HepG2 (cell line): ENCODE results near the gene ITCH. TPM values are rescaled to one million over a fixed set of nuclear protein-coding genes. Genes with fewer than 3 reads are reported as not detected.

Source experiments
- ATAC-seq: fragments of 200-7000 bp; cut with Tn5 transposase; 3 replicates; pipeline ENCODE4 v1.9.1; 2020; ENCODE audit warnings: mild to moderate bottlenecking, moderate library complexity
- BruUV-seq: library from RNA; stranded (reverse); fragments of 400-500 nt; replicated peaks from 2 replicates; lab custom pipeline; 2021; lab: Mats Ljungman, UMichigan
- CTCF ChIA-PET: fragments of 300-600 bp; formaldehyde crosslinking; extraction: SDS; loops from one replicate; lab custom pipeline; 2021; ENCODE audit warnings: low total read pairs, inconsistent platforms, low intra/inter-chr PET ratio; lab: Yijun Ruan, JAX
- POLR2A ChIA-PET: fragments of 350-600 bp; sonication (Branson Sonifier 250); formaldehyde crosslinking; loops from one replicate; lab custom pipeline; 2020; ENCODE audit warnings: antibody characterized with exemption, inconsistent platforms; lab: Yijun Ruan, JAX
- DNase-seq: peaks from one replicate; pipeline ENCODE4 v3.0.0-alpha.2; 2015; ENCODE audit warnings: low spot score
- FAIRE-seq: peaks from 3 replicates; lab custom pipeline; 2011; peaks lifted over from hg19 to GRCh38; lab: Jason Lieb, UNC
- H2AFZ ChIP-seq: one replicate; pipeline ENCODE4 v1.6.1; 2011; ENCODE audit warnings: low read length, inconsistent platforms
- H3K27ac ChIP-seq: fragments of 300-600 bp; 3 replicates; pipeline ENCODE4 v1.8.0; 2011; ENCODE audit warnings: mixed run types, mild to moderate bottlenecking, mixed read lengths, low read length, inconsistent platforms; ENCODE audit not compliant: insufficient read depth; ENCODE audit errors: extremely low read length
- H3K27me3 ChIP-seq, 2 experiments: fragments of 200-600 bp in 1 of 2; 2 replicates in 1 of 2; 3 replicates in 1 of 2; pipeline versions ENCODE4 v1.6.0 to v1.8.0; 2011; ENCODE audit warnings: low read length in 2 of 2, mild to moderate bottlenecking in 2 of 2, moderate library complexity in 2 of 2, inconsistent platforms in 1 of 2; ENCODE audit not compliant: insufficient read depth in 2 of 2, control insufficient read depth in 1 of 2
- H3K36me3 ChIP-seq, 2 experiments: fragments of 200-600 bp in 1 of 2; replicated peaks in 1 of 2; 2 replicates in 1 of 2; 3 replicates in 1 of 2; pipeline versions ENCODE4 v1.5.1 to v1.8.0; 2011; ENCODE audit warnings: low read length in 2 of 2, inconsistent platforms in 1 of 2; ENCODE audit not compliant: insufficient read depth in 2 of 2, control insufficient read depth in 1 of 2
- H3K4me1 ChIP-seq: 2 replicates; pipeline ENCODE4 v1.5.1; 2012; ENCODE audit warnings: low read length, inconsistent platforms; ENCODE audit not compliant: insufficient read depth
- H3K4me2 ChIP-seq: 2 replicates; pipeline ENCODE4 v1.6.0; 2011; ENCODE audit warnings: low read depth, low read length, inconsistent platforms
- H3K4me3 ChIP-seq, 3 experiments: fragments of 200-600 bp in 1 of 3; sonication (generic), shearing (Covaris generic) in 1 of 3; replicated peaks in 1 of 3; 2 replicates each; pipeline ENCODE4 v1.5.1; 2011 to 2016; ENCODE audit warnings: low read length in 3 of 3, inconsistent platforms in 2 of 3, low read depth in 2 of 3, mild to moderate bottlenecking in 2 of 3, control low read depth in 1 of 3, mixed read lengths in 1 of 3; ENCODE audit not compliant: insufficient read depth in 1 of 3
- H3K79me2 ChIP-seq: one replicate; pipeline ENCODE4 v1.6.1; 2011; ENCODE audit warnings: low read length, inconsistent platforms; ENCODE audit not compliant: insufficient read depth
- H3K9ac ChIP-seq: 2 replicates; pipeline ENCODE4 v1.6.0; 2011; ENCODE audit warnings: mild to moderate bottlenecking, low read depth, low read length, inconsistent platforms; ENCODE audit not compliant: insufficient read depth
- H3K9me3 ChIP-seq: 2 replicates; pipeline ENCODE4 v1.5.1; 2012; ENCODE audit warnings: mild to moderate bottlenecking, low read length
- H4K20me1 ChIP-seq: 2 replicates; pipeline ENCODE4 v1.6.0; 2011; ENCODE audit warnings: inconsistent platforms, mild to moderate bottlenecking, low read length, moderate library complexity; ENCODE audit not compliant: insufficient read depth
- ATF3 ChIP-seq: sonication (generic); formaldehyde crosslinking; IDR thresholded peaks from 2 replicates; pipeline ENCODE4 v1.4.0; 2020; ENCODE audit warnings: missing genetic modification reagents
- CBX1 ChIP-seq: IDR thresholded peaks from one replicate; pipeline ENCODE4 v1.6.1; 2016; ENCODE audit warnings: antibody characterized with exemption, low read depth
- EEA1 ChIP-seq: sonication (generic); formaldehyde crosslinking; IDR thresholded peaks from 2 replicates; pipeline ENCODE4 v1.5.1; 2020; ENCODE audit warnings: mild to moderate bottlenecking, missing genetic modification reagents, borderline replicate concordance
- JARID2 ChIP-seq: sonication (generic); formaldehyde crosslinking; IDR thresholded peaks from 2 replicates; pipeline ENCODE4 v1.8.1; 2023; ENCODE audit warnings: missing genetic modification reagents, inconsistent platforms; ENCODE audit not compliant: insufficient replicate concordance
- MBD4 ChIP-seq: IDR thresholded peaks from 2 replicates; pipeline ENCODE4 v1.6.1; 2012; ENCODE audit warnings: low read length, inconsistent platforms, borderline replicate concordance
- MED13 ChIP-seq: sonication (generic); formaldehyde crosslinking; IDR thresholded peaks from 2 replicates; pipeline ENCODE4 v1.5.0; 2020; ENCODE audit warnings: missing genetic modification reagents
- MYNN ChIP-seq: sonication (generic); formaldehyde crosslinking; IDR thresholded peaks from 2 replicates; pipeline ENCODE4 v1.4.0; 2020; ENCODE audit warnings: mild to moderate bottlenecking, low read depth, missing genetic modification reagents
- NRL ChIP-seq: sonication (generic); formaldehyde crosslinking; IDR thresholded peaks from 2 replicates; pipeline ENCODE4 v1.5.0; 2020; ENCODE audit warnings: missing genetic modification reagents, mild to moderate bottlenecking, moderate library complexity, borderline replicate concordance
- PLSCR1 ChIP-seq: sonication (generic); formaldehyde crosslinking; IDR thresholded peaks from 2 replicates; pipeline ENCODE4 v1.5.0; 2020; ENCODE audit warnings: missing genetic modification reagents, mild to moderate bottlenecking, borderline replicate concordance
- ZNF205 ChIP-seq: IDR thresholded peaks from 2 replicates; pipeline ENCODE4 v1.6.1; 2018; ENCODE audit warnings: missing biosample characterization, missing genetic modification reagents
- ZNF234 ChIP-seq: sonication (generic); formaldehyde crosslinking; conservative IDR thresholded peaks from 2 replicates; pipeline ENCODE4 v1.5.1; 2020; ENCODE audit warnings: mild to moderate bottlenecking, missing genetic modification reagents
- ZNF710 ChIP-seq: sonication (generic); formaldehyde crosslinking; IDR thresholded peaks from 2 replicates; pipeline ENCODE4 v1.5.0; 2020; ENCODE audit warnings: mild to moderate bottlenecking, missing genetic modification reagents, borderline replicate concordance
- WGBS: methylation state at CpG from one replicate; pipeline ENCODE4 v1.1.6; 2017; ENCODE audit warnings: low lambda C conversion rate; 5-methylcytosine and 5-hydroxymethylcytosine counted together
- in situ Hi-C: cut with HindIII; loops from 2 replicates; pipeline ENCODE4 v1.10.0; 2017; ENCODE audit warnings: low pct_unique_long_range_greater_than_20kb; ENCODE audit not compliant: extremely low pct_ligation_motif_present
- intact Hi-C: fragments of 100-400 bp; cut with micrococcal nuclease; formaldehyde crosslinking; loops from one replicate; pipeline ENCODE4 v1.10.0; 2022; ENCODE audit not compliant: unreplicated experiment
- polyA plus RNA-seq, 8 experiments: library from polyadenylated mRNA; depleted of rRNA in 3 of 8; stranded (reverse) in 7 of 8; unstranded in 1 of 8; fragments of >200 nt; fragmentation: Illumina TruSeq in 4 of 8; extraction: Trizol in 4 of 8; gene quantifications; 2 replicates each; pipeline versions ENCODE4 v1.2.1 to v1.2.3, GENCODE V29; 2011 to 2016; ENCODE audit warnings: low read depth in 4 of 8, missing spikeins in 1 of 8, mixed read lengths in 1 of 8; ENCODE audit not compliant: insufficient read depth in 1 of 8
- total RNA-seq, 5 experiments: library from RNA; depleted of rRNA; stranded (reverse); fragments of >200 nt; fragmentation: Illumina TruSeq; extraction: Trizol; gene quantifications; 2 replicates each; pipeline ENCODE4 v1.2.3, GENCODE V29; 2016; ENCODE audit warnings: low read depth in 1 of 5

Gene ITCH
- total and polyA plus RNA-seq, 2 of the 13 experiments (the other 11 are each of a cell fraction or from before 2014, with no cell fraction given), result 20.5 to 112 TPM

- TF ChIP-seq NRL (CRISPR knock-in tag), result no peak
- TF ChIP-seq, all 625 proteins: peak for 9
Measured at GRCh38 chr20:34553366-34553867, 190.3 kb downstream of the ITCH start (continued).

- CTCF ChIA-PET, result no interaction called here
- no peaks in the 10 kb centered on the region for H3K27me3 ChIP-seq
- no peak overlapping the region for H3K4me2 ChIP-seq
- BruUV-seq, result no TSS peak
- H3K4me3 ChIP-seq, result no peak overlapping the region
- no peaks in the 10 kb centered on the region for H4K20me1 ChIP-seq
- DNase-seq, result no peak
- no peak for FAIRE-seq
- in situ Hi-C loops (no loop called here), intact Hi-C loops (no loop called here)
- H3K9me3 ChIP-seq, result no peaks in the 10 kb centered on the region
- TF ChIP-seq ZNF234 (CRISPR knock-in tag) (no peak), ZNF710 (CRISPR knock-in tag) (no peak), PLSCR1 (CRISPR knock-in tag) (no peak), MYNN (CRISPR knock-in tag) (no peak), CBX1 (no peak), ATF3 (CRISPR knock-in tag) (no peak), EEA1 (CRISPR knock-in tag) (no peak), JARID2 (no peak), ZNF205 (no peak), MBD4 (no peak), MED13 (CRISPR knock-in tag) (no peak)
- TF ChIP-seq, all 625 proteins: peak for 0
- POLR2A ChIA-PET, result no interaction called here
- Histone ChIP-seq H3K36me3 (peaks cover 15 to 17% of the 10 kb centered on the region in 2 experiments; a peak in 4 of 5 replicates), H3K27ac (no peak overlapping the region), H3K79me2 (no peaks in the 10 kb centered on the region), H3K4me1 (peaks cover 12% of the 10 kb centered on the region), H2AFZ (no peak overlapping the region), H3K9ac (no peak overlapping the region)
- 96% methylated on average over 11 of the region's 11 CpGs for WGBS
- no peak for ATAC-seq
Measured at GRCh38 chr20:34557936-34558319, 194.9 kb downstream of the ITCH start.
